Panc1 (cell line): Measurements from ENCODE around the gene PLA2G2D.

Source experiments
- CTCF ChIP-seq: fragments of 450-650 bp; IDR thresholded peaks from 2 replicates; pipeline ENCODE4 v1.5.1; 2017; ENCODE audit warnings: mild to moderate bottlenecking
- POLR2AphosphoS5 ChIP-seq: IDR thresholded peaks from 2 replicates; pipeline ENCODE4 v1.6.1; 2012; ENCODE audit warnings: mild to moderate bottlenecking, low read depth, low read length, moderate library complexity

- TF ChIP-seq CTCF (no peak), POLR2AphosphoS5 (no peak)
Observed at GRCh38 chr1:20117236-20117635, 2.1 kb downstream of the PLA2G2D start.
